Hepatocyte (in vitro differentiated cells): ENCODE measurements around the gene GADD45G.

ENCODE experiments used
- CTCF ChIP-seq: fragments of 200-600 bp; sonication (generic); IDR thresholded peaks from 2 replicates; pipeline ENCODE4 v1.5.1; 2016; ENCODE audit warnings: antibody characterized with exemption, mild to moderate bottlenecking; ENCODE audit not compliant: poor library complexity
- EZH2 ChIP-seq: fragments of 200-600 bp; sonication (generic); IDR thresholded peaks from 2 replicates; pipeline ENCODE4 v1.6.1; 2016; ENCODE audit warnings: antibody characterized with exemption, mild to moderate bottlenecking, borderline replicate concordance

- no peak for TF ChIP-seq CTCF
- no peak for TF ChIP-seq EZH2
These were observed 10.8 kb downstream of the GADD45G start for GRCh38 chr9:89615661-89616060.
